NOMO-1 (cell line): Measurements from ENCODE around the gene RASGRP2.

Experiments
- DNase-seq, 2 experiments: peaks; one replicate each; lab custom pipeline; 2025; ENCODE audit not compliant: unreplicated experiment in 2 of 2; lab: John Stamatoyannopoulos, UW

The RASGRP2 gene

DNA sequence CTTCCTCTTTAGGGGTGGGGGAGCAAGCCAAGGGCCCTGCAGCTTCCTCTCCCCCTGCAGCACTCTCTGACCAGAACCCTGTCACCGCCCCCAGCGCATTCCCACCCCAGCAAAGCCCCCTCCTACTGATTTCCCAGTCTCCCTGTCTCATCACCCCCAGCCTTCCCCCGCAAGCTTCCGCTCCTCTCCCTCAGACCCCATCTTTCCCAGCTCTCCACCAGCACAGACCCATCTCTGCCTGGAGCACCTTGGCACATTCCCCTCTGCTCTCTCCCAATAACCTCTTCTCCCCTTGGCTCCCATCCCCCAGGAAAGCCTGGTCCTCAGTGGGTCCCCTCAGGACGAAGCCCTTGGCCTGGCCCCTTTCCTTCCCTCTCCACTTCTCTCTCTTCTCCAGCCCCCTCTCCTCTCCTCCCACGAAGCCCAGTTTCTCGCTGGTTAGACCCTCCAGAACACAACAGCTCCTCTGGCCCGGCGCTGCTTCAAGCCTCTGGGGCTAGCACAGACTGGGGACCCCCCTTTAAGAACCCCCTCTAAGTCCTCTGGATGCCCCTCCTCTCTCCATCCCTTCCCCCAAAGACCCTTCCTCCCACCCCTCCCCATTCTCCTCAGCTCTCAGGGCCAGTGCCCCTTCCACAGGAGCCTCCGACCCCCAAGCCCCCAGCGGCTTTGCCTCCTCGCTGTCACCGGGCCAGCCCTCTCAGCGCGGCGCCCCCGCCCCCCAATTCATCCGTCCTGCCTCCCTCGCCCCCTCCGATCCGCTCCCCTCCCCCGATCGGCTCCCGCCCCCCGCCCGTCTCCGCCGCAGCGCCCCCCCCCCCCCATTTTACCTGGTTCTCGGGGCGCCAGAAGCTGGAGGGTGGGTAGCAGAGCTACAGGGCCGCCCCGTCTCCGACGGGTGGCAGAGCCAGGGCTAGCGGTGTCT is 21.5 kb downstream of the RASGRP2 start:
- no peak for DNase-seq

DNA sequence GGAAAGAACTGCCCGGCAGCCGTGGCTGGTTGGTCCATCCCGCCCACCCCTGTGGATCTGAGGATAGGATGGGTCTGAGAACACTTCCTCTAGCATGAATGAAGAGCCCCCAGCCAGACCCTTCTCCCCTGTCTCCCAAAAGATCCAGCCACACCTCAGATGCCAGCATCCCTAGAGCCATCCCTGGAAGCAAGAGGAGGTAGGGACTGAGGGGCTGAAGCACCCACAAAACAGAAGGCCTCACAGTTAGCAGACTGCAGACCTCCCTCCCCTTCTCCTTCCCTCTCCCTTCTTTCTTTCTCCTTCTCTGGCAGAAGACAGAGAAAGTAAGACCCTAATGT is 22.6 kb downstream of the RASGRP2 start:
- no peak for DNase-seq

DNA sequence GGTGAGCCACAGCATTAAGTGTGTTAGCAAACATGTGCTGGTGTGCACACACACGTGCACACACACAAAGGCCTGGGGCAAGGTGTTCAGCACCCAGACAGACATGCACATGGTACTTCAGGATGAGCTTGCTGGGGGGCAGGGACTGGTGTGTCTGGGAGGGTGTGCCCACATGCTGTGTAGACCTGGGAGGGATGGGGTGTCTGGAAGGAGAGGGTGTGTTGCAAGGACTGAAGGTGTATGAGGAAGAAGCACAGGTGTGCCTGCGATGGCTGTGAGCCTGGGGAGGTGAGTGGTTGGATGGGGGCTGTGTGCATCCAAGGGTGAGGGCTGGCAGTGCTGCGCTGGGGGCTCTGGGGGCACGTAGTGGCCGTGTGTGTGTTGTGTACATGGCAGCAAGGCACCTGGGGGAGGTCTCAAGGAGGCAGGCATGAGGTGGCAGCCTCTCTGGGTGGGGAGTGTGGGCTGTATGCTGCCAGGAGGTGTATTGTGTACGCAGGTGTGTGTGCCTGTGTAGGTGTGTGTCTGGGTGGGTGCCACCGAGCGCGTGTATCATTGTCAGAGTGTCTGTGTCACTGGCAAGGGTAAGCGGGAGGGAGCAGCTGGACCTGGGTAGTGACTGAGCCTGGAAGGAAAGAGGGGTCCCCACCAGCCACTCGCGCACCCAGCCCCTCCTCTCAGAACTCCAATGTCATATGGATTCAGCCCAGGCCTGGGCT is 23.1 kb downstream of the RASGRP2 start:
- no peak for DNase-seq

DNA sequence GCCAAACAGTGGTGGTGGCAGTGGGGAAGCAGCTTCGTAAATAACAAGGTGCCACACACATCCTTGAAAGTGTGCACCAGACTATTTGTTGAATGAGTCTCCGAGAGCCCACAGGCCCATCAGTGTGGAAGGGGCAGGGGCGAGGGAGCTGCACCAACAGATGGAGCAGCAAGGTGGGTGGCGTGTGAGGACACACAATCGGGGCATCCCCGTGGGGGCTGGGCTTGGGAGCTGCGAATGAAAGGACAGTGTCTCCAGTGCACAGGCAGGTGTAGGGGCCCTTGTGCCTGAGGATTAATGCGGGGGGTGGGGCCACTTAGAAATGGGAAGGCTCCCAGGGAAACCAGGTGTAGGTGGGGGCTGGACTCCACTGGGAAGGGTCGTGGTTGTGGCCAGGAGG is 23.8 kb downstream of the RASGRP2 start:
- no peak for DNase-seq

DNA sequence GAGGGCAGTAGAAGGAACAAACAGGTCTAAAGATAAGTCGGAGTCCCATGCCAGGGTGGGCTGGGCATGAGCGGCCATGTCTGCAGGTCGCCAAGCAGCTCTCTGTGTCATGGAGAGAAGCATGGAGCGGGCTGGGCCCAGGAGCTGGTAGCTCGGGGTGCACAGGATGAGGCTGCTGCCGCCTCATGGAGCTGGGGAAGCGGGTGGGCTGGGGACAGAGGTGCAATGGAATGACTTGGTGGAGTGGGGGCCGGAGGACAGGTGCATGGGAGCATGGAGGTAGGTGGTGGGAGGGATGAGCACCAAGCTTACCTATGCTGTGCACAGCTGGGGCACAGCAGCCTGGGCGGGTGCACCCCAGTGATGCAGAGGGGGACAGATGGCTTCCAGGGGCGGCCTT is 24.5 kb downstream of the RASGRP2 start:
- no peak for DNase-seq

DNA sequence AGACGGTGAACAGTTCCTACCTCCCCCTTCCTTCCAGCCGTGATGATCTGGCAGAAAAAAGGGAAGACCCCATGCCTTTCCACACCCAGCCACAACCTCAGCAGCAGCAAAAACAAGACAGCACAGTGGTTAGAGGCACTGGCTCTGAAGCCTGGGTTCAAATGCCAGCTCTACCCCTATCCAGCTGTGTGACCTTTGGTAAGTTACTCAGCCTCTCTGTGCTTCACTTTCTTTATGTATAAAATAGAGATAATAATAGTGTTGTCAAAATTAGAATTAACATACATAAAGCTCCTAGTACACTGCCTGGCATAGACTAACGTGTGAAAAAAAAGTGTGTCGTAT is 25.2 kb downstream of the RASGRP2 start:
- no peak for DNase-seq

DNA sequence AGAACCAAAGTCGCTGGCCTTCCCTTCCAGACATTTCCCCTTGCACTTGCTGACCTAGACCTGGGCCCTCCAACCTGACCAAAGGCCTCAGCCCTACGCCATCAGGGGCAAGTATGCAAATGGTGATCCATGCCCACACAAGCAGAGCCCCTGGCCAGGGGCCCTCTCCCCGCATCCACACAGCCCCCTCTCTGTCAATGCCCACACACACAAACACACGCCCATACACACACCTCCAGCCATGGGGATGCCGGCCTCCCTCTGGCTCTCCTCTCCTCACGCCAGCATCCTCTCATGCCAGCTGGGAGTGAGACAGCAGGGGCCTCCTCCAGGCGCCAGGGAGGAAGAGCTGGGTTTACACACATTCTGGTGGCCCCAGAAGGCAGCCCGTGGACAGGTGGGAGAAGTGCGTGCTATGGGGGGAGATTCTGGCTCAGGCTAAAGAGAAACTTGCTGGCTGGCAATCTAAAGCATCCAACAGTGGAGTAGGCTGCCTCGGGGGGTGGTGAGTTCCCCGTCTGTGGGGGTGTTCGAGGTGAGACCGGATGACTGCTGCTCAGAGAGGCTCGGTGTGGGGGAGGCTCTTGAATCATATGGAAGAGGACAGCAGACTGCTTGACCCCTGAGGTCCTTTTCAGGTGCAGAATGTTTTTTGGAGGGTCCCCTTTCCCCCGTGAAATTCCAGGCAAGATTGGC is 25.7 kb downstream of the RASGRP2 start:
- DNase-seq: no peak

DNA sequence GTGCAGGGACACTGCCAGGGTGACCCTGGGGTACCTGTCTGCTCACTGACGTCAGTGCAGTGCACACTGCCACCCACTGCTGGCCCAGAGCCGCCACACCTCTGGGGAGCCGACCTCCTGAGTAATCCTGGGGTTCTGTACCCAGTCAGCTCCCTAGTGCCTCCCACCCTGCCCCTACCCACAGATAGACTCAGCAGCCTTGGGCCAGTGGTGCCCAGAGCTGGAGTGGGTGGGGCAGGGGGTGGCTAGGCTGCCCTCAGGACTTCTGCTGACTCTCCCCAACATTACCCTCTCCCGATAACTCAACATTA is 26.7 kb downstream of the RASGRP2 start:
- no peak for DNase-seq

DNA sequence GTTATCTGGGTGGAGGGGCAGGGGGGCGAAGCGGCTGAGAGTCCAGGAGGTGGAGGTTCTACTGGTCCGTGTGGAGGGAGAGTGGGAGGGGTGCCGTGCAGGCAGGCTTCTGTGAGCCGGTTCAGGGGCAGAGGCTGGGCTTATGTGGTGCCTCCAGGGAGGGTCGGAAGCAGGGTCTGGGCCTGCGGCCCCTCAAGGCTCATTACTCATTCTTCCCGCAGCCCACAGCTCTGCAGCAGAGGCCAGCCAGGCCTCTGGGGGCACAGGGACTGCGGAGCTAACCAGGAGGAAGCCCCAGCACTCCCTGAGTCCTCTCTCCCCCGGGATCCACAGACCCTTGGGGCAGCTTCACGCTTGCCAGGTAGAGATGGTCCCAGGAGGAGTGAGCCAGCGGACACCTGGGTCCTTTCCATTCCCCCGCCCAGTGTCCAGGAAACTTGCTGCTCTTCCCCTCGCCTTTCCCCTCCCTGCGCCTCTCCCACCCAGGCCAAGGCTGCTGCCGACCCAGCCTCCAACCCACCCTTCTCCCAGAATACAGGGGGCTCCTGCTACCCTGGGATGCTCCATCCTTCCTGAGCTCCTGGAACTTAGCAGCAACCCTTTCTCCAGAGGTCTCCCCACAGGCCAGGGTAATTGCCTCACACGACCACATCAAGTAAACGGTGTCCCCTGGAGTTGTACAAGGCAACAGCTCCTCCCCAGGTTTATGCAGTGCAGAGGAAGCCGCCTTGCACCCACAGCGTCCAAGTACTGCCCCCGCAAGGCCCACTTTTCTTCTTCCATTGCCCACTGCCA is 27.3 kb downstream of the RASGRP2 start:
- no peak for DNase-seq

DNA sequence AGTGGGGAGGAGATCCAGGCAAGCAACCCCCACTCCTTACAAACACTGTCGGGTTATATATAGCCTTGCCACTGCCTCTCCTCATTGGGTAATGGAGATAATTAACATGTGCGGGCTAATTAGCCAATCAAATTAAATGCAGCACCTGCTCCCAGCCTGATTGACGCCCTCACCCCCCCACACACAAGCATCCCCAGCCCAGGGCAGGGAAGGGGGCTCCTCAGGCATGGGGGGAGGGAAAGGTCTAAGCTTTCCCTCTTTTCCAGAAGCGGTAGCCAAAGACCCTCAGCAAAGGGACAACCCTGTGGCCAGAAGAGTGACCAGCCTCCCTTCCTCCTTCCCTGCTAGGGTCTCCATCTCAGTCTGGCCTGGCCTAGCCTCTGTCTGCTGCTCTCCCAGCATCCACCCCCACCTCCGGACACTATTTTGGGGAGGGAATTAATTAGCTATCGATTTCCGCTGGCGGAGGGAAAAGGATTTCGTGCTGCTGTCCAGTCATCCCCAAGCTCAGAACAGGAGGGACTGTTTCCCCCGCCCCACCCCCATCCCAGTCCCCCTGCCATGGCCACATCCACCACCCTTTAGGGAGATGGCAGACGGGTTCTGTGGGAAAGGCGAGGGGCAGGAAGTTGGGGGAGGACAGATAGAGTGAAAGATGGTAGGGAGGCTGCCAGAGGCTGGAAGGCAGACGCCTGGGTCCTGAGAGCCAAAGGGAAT is 28.0 kb downstream of the RASGRP2 start:
- no peak for DNase-seq

DNA sequence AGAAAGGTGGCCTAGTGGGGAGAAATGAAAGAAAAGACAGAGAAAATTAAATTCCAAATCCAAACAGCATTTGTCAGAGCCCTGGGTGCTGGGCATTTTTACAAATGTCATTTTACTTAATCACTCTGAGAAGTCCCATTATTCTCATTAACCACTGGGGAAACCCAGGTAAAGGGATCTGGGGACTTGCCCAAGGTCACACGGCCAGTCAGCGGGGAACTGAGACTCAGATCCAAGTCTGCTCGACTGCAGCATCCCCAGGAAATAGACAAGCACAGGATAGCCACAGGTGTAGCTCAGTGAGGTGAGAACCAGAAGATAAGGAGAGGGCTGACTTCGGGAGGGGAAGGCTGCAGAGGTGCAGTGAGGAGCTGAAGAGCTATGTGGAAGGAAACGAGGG is 28.8 kb downstream of the RASGRP2 start:
- DNase-seq: no peak

DNA sequence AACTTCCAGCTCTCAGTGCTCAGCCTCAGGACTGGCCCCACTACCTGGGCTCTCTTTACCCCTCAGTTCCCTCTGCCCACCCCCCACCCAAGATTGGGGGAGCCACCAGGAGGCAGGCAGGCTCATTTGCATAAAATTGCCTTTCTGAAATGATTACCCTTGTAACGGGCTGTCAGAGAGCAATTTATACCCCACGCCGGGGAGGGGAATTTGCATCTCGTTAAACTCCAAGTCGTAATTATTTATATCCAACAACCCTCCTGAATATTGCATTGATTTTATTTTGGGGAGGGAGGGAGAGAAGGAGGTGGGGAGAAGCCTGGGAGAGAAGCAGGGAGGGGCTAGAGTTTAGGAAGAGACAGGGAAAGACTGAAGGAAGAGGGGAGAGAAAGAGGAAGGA is 29.3 kb downstream of the RASGRP2 start:
- DNase-seq: no peak

DNA sequence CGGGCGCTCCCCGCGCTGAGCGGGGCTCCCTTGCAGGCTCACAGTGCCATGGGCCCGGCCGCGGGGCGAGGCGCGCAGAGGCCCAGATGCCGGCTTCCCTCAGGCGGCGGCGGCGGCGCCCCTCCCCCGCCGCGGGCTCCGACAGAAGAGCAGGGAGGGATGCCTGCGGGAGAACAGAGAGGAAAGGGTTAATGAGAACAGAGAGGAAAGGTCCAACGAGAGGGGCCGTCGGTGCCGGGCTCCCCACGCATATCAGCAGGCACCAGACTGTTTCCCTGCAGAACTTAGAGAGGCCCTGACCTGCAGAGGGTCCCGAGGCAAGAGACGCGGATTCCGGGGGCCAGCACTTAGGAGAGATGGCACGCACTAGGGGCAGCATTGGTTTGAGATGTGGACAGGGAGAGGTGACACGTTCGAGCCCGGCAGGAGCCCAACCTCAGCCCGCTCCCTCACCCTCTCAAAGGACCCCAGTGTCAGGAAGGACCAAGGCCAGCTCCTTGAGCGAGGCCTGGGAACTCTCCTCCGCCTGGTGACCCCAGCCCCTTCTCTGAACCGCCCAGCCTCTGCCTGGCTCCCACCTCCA is 30.1 kb downstream of the RASGRP2 start:
- DNase-seq: no peak

DNA sequence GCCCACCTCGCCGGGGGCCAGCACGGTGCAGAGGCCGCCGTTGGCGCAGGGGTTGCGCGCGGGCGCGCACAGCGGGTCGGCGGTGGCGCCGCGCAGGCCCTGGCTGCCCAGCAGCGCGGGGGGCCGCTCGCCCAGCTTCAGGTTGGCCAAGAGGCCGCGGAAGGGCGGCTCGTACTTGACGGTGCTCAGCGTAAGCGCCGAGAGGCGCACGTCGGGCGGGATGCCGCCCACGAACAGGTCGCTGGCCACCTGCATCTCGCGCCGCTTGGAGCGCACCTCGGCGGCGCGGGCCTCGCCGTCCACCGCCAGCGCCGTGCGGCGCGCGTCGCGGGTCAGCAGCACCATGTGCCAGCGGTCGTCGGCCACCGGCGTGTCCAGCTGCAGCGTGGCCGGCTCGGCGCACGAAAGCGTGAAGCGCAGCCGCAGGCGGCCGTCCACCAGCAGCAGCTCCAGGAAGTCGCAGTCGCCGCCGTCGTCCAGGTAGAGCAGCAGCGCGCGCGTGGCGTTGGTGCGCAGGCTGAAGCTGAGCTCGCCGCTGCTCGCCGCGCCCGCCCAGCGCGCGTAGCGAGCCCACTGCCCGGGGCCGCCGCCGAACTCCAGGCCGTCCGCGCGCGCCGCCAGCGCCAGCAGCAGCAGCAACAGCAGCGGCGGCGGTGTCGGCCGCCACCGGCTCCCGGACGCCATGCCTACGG is 30.8 kb downstream of the RASGRP2 start:
- DNase-seq: peak; percentile 18 to 25

DNA sequence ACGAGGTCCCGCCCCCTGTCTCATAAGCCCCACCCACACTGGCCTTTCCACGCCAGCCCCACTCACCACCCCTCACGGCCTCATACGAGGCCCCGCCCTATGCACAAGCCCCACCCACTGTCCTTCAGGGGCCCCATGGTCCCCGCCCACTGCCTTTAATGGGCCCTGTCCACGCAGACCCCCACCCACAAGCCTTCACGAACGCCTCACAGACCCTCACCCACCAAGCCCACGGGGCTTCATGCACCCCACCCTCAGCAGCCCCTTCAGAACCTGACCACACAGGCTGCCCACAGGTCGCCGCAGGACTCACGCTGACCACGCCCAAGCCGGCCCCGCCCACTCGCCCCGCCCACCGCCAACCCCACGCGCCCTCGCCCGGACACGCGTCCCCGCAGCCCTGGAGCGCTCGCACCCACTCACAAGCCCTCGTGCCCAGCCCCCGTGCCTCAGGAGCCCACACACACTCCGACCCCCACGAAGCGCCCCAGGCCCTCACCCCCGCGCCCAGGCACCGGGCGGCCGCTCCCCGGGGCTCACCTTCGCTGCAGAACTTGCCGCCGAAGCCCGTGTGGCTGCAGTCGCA is 31.4 kb downstream of the RASGRP2 start:
- DNase-seq: no peak

DNA sequence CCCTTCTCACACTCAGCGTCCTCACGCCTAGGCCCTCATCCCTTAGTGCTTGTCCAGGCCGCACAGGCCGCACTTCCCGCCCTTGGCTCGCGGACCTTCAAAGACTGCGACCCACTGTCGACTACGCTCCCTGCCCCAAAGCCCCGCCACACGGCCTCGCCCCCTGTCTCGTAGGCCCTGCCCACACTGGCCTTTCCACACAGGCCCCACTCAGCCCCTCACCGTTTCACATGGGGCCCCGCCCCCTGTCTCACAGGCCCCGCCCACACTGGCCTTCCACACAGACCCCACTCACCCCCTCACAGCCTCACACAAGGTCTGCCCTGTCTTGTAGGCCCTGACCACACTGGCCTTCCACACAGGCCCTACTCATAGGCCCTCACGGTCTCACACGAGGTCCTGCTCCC is 32.0 kb downstream of the RASGRP2 start:
- DNase-seq: no peak

DNA sequence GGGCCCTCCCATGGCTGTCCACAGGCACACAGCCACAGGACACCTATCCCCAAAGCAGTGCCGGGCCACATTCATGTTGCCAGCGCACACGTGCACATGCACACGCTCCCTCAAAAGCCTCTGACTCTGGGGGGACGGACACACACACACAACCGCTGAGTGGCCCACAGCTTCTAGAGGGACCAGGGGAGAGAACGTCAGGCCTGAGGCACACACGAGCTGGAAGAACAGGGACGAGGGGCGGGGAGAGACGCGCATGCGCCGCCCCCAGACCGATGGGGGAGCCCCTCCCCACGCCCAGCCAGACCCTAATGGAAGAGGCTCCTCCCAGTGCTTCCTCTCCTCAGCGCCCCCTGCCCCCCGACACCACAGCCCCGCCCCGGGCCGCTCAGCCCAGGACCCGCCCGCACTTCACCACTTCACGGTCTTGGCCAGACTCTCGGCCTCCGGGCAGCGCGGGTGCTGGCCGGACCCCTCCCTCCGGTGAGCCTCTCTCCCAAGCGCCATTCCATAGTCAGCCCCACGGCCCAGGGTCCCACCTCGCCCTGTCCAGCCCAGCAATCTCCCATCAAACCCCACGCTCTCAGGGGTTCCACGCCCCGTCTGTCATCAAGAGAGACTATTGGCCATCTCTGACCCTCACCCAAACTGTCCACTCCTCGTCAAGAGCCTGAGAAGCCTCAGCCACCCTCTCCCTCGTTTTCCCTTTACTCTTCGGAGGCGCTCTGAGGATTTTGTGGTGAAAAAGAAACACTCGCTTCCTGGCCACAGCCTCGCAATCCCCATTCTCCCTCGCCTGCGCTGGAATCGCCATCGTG is 32.6 kb downstream of the RASGRP2 start:
- no peak for DNase-seq

DNA sequence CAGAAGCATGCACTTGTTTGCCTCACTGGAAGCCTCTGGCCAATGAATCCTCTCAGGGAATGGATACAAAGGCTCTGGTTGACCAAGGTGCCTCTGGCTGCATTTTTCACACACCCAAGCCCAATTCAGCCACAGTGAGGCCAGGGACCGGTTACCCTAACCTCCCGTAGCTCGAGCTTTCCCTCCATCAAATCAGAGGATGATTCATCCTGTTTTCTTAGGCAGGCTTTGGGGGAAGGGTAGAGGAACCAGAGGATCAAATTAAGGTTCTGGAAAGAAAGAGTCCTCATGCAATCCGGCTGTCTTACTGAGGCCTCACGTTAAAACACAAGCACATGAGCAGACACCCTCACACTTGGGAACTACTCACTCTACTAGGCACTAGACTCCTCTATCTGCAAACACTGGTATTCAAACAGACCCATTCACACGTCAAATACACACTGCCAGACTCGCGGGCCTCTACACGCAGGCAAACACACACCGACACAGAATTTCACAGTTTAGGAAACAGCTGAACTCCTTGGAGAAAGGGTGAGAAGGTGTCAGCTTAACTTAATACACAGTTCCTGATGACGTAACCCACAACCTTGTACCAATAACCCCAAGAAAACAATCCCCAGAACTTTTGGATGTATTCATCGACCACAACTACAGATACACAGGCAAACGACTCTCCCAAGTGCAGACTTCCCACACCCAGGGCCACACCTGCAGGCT is 33.4 kb downstream of the RASGRP2 start:
- DNase-seq: no peak
